Liver (tissue), 9 donors: ENCODE data around the gene CPNE9. TPM values are rescaled to one million over a fixed set of nuclear protein-coding genes. Genes with fewer than 3 reads are reported as not detected.

Experiments used
- DNase-seq: peaks from one replicate; pipeline ENCODE4 v3.0.0-alpha.2; 2017; ENCODE audit warnings: low spot score
- H3K27ac ChIP-seq, 2 donors: one replicate each; pipeline ENCODE4 v1.7.0; 2013; ENCODE audit warnings: inconsistent platforms in 2 of 2, low read length in 2 of 2, control low read depth in 1 of 2, low read depth in 1 of 2, mild to moderate bottlenecking in 1 of 2
- H3K27me3 ChIP-seq, 4 donors: one replicate each; pipeline versions ENCODE4 v1.6.1 to v1.7.0; 2013; ENCODE audit warnings: low read length in 3 of 4, inconsistent platforms in 1 of 4, mild to moderate bottlenecking in 1 of 4, moderate library complexity in 1 of 4; ENCODE audit not compliant: control insufficient read depth in 4 of 4, insufficient read depth in 4 of 4
- H3K36me3 ChIP-seq, 4 donors: one replicate each; pipeline versions ENCODE4 v1.6.1 to v1.7.0; 2013; ENCODE audit warnings: low read length in 3 of 4, mild to moderate bottlenecking in 3 of 4, low read depth in 1 of 4, moderate library complexity in 1 of 4; ENCODE audit not compliant: control insufficient read depth in 4 of 4, insufficient read depth in 3 of 4
- H3K4me1 ChIP-seq, 4 donors: one replicate each; pipeline versions ENCODE4 v1.6.1 to v1.7.0; 2013; ENCODE audit warnings: low read length in 3 of 4, mild to moderate bottlenecking in 3 of 4, moderate library complexity in 1 of 4; ENCODE audit not compliant: control insufficient read depth in 4 of 4, insufficient read depth in 4 of 4
- H3K4me3 ChIP-seq, 3 donors: one replicate each; pipeline versions ENCODE4 v1.6.1 to v1.7.0; 2013; ENCODE audit warnings: low read length in 3 of 3, control low read depth in 1 of 3, low read depth in 1 of 3, mild to moderate bottlenecking in 1 of 3
- H3K9ac ChIP-seq, 2 donors: one replicate each; pipeline ENCODE4 v1.7.0; 2013; ENCODE audit warnings: low read length in 2 of 2, mild to moderate bottlenecking in 2 of 2, moderate library complexity in 2 of 2, control low read depth in 1 of 2, low read depth in 1 of 2
- H3K9me3 ChIP-seq, 4 donors: one replicate each; pipeline versions ENCODE4 v1.6.1 to v1.7.0; 2013; ENCODE audit warnings: low read length in 3 of 4; ENCODE audit not compliant: control insufficient read depth in 4 of 4
- EGR1 ChIP-seq, 2 donors: IDR thresholded peaks; 2 replicates each; pipeline ENCODE4 v1.6.1; 2016 to 2018; ENCODE audit warnings: antibody characterized with exemption in 2 of 2, low read depth in 2 of 2
- FOXA1 ChIP-seq: IDR thresholded peaks from 2 replicates; pipeline ENCODE4 v1.6.1; 2016; ENCODE audit warnings: antibody characterized with exemption
- FOXA2 ChIP-seq: IDR thresholded peaks from 2 replicates; pipeline ENCODE4 v1.6.1; 2016; ENCODE audit warnings: antibody characterized with exemption
- GABPA ChIP-seq, 2 donors: IDR thresholded peaks in 1 of 2; conservative IDR thresholded peaks in 1 of 2; 2 replicates each; pipeline ENCODE4 v1.6.1; 2016; ENCODE audit warnings: antibody characterized with exemption in 2 of 2, mild to moderate bottlenecking in 1 of 2, moderate library complexity in 1 of 2
- HNF4A ChIP-seq, 2 donors: conservative IDR thresholded peaks; 2 replicates each; pipeline ENCODE4 v1.6.1; 2016; ENCODE audit warnings: antibody characterized with exemption in 2 of 2, mild to moderate bottlenecking in 2 of 2
- HNF4G ChIP-seq: IDR thresholded peaks from 2 replicates; pipeline ENCODE4 v1.6.1; 2016; ENCODE audit warnings: antibody characterized with exemption
- JUND ChIP-seq, 2 donors: IDR thresholded peaks; 2 replicates each; pipeline ENCODE4 v1.6.1; 2016; ENCODE audit warnings: antibody characterized with exemption in 2 of 2
- NR2F2 ChIP-seq: IDR thresholded peaks from 2 replicates; pipeline ENCODE4 v1.6.1; 2016; ENCODE audit warnings: antibody characterized with exemption
- RAD21 ChIP-seq, 2 donors: IDR thresholded peaks; 2 replicates each; pipeline ENCODE4 v1.6.1; 2016; ENCODE audit warnings: antibody characterized with exemption in 2 of 2, mild to moderate bottlenecking in 2 of 2
- RXRA ChIP-seq, 2 donors: IDR thresholded peaks; 2 replicates each; pipeline ENCODE4 v1.6.1; 2017 to 2018; ENCODE audit warnings: antibody characterized with exemption in 2 of 2, mild to moderate bottlenecking in 1 of 2
- SP1 ChIP-seq: IDR thresholded peaks from 2 replicates; pipeline ENCODE4 v1.6.1; 2018; ENCODE audit warnings: antibody characterized with exemption, mild to moderate bottlenecking
- TAF1 ChIP-seq: conservative IDR thresholded peaks from 2 replicates; pipeline ENCODE4 v1.6.1; 2016; ENCODE audit warnings: antibody characterized with exemption, mild to moderate bottlenecking
- YY1 ChIP-seq: IDR thresholded peaks from 2 replicates; pipeline ENCODE4 v1.6.1; 2016; ENCODE audit warnings: antibody characterized with exemption, mild to moderate bottlenecking
- WGBS: extraction: QIAGEN DNeasy Blood & Tissue Kit; methylation state at CpG from one replicate; pipeline ENCODE4 v1.1.7; 2013; 5-methylcytosine and 5-hydroxymethylcytosine counted together
- polyA plus RNA-seq, 2 donors: library from polyadenylated mRNA; stranded (reverse) in 1 of 2; unstranded in 1 of 2; fragments of 200-250 nt in 1 of 2; fragments of >200 nt in 1 of 2; fragmentation: Nextera tagmentation in 1 of 2; extraction: Ambion mirVana in 1 of 2; gene quantifications; one replicate each; pipeline versions ENCODE4 v1.2.1 to v1.2.3, GENCODE V29; 2013 to 2015
- total RNA-seq, 2 donors: library from RNA; depleted of rRNA; stranded (reverse); fragments of >200 nt; gene quantifications; one replicate each; pipeline ENCODE4 v1.2.3, GENCODE V29; 2014
- TF ChIP-seq, protein P1 (sequence below): IDR thresholded peaks from 2 replicates; pipeline ENCODE4 v1.6.1; 2016; ENCODE audit warnings: antibody characterized with exemption
- TF ChIP-seq, protein P2 (sequence below): IDR thresholded peaks from 2 replicates; pipeline ENCODE4 v1.6.1; 2016; ENCODE audit warnings: antibody characterized with exemption, mild to moderate bottlenecking
- TF ChIP-seq, protein P3 (sequence below): fragments of 150-350 bp; IDR thresholded peaks from 2 replicates; pipeline ENCODE4 v1.5.1; 2017; ENCODE audit warnings: improper control_type of control experiment, low read depth, low read length; ENCODE audit not compliant: missing input control
- TF ChIP-seq, protein P4 (sequence below): IDR thresholded peaks from 2 replicates; pipeline ENCODE4 v1.6.1; 2016; ENCODE audit warnings: antibody characterized with exemption
- donor health status: healthy.
- donor health status: healthy.
- donor health status: healthy.
- donor health status: healthy.
- donor health status: healthy.

The CPNE9 gene
- total and polyA plus RNA-seq, 4 donors, result not detected

DNA sequence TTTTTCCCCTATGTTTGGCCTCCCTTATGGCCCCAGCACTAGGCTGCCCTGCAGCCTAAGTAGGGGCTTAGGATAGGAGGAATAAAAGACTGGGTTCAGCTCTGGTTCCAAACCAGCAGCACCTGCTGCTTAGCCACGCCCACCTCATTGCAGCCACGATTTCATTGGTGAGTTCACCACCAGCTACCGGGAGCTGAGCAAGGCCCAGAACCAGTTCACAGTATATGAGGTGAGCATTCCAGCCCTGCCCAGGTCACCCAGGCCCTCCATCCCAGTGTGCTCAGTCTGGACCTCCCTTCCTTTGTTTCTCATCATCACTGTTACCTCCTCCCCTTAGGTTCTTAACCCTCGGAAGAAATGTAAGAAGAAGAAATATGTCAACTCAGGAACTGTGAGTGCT lies 11.5 kb downstream of the CPNE9 start:
- Histone ChIP-seq H3K4me1 (no peaks in the 10 kb centered on the region), H3K9ac (no peak overlapping the region), H3K4me3 (no peak overlapping the region), H3K27me3 (no peaks in the 10 kb centered on the region), H3K36me3 (no peaks in the 10 kb centered on the region), H3K27ac (no peak overlapping the region), H3K9me3 (no peaks in the 10 kb centered on the region)
- 30% methylated on average over 4 of the region's 4 CpGs for WGBS
- TF ChIP-seq TAF1 (no peak), GABPA (IDR thresholded peaks at IDR 0.05 in 1 of 2, conservative IDR thresholded peaks at IDR 0.05 in 1 of 2) (no peak), FOXA2 (no peak), NR2F2 (no peak), YY1 (no peak), SP1 (no peak), FOXA1 (no peak), EGR1 (IDR thresholded peaks at IDR 0.05; ENCODE audit: low read depth in 2 of 2) (no peak), RAD21 (IDR thresholded peaks at IDR 0.05) (no peak), JUND (IDR thresholded peaks at IDR 0.05) (no peak), HNF4A (conservative IDR thresholded peaks at IDR 0.05) (no peak), RXRA (IDR thresholded peaks at IDR 0.05) (no peak), HNF4G (no peak)
- TF ChIP-seq, protein P1, sequence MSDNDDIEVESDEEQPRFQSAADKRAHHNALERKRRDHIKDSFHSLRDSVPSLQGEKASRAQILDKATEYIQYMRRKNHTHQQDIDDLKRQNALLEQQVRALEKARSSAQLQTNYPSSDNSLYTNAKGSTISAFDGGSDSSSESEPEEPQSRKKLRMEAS, result no peak
- TF ChIP-seq, protein P2, sequence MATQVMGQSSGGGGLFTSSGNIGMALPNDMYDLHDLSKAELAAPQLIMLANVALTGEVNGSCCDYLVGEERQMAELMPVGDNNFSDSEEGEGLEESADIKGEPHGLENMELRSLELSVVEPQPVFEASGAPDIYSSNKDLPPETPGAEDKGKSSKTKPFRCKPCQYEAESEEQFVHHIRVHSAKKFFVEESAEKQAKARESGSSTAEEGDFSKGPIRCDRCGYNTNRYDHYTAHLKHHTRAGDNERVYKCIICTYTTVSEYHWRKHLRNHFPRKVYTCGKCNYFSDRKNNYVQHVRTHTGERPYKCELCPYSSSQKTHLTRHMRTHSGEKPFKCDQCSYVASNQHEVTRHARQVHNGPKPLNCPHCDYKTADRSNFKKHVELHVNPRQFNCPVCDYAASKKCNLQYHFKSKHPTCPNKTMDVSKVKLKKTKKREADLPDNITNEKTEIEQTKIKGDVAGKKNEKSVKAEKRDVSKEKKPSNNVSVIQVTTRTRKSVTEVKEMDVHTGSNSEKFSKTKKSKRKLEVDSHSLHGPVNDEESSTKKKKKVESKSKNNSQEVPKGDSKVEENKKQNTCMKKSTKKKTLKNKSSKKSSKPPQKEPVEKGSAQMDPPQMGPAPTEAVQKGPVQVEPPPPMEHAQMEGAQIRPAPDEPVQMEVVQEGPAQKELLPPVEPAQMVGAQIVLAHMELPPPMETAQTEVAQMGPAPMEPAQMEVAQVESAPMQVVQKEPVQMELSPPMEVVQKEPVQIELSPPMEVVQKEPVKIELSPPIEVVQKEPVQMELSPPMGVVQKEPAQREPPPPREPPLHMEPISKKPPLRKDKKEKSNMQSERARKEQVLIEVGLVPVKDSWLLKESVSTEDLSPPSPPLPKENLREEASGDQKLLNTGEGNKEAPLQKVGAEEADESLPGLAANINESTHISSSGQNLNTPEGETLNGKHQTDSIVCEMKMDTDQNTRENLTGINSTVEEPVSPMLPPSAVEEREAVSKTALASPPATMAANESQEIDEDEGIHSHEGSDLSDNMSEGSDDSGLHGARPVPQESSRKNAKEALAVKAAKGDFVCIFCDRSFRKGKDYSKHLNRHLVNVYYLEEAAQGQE, result no peak
- DNase-seq, result no peak

DNA sequence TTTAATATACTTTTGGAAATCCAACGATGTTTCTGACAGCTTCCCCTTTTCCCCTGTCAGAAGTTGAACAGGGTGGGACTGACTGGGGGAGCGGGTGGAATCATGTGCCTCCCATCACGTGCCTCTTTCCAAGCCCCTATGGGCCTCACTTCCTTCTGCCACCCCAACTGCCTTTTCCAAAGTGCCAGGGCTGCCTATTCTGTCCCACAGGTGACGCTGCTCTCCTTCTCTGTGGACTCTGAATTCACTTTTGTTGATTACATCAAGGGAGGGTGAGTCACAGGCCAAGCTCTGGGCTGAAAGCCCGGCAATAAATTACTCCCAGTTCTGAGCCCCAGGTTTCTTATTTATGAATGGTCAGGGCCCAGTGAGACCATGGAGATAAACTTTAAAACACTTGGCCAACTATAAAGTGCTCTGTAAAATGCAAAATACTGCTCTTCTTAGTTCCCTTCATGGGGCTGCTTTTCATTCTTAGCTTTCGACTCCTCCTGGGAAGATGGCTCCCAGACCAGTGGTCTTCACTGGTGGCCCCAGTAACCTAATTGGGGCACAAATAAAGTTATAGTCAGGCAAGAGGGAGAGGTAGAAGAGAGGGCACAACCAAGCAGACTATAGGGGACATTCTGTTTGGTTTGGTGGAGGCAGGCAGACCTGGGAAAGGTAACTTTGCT lies 12.3 kb downstream of the CPNE9 start:
- H3K4me3 ChIP-seq, result no peak overlapping the region
- no peak overlapping the region for H3K27ac ChIP-seq
- no peak overlapping the region for H3K9ac ChIP-seq
- 55% methylated on average over 6 of the region's 6 CpGs for WGBS
- H3K4me1 ChIP-seq, result no peaks in the 10 kb centered on the region
- TF ChIP-seq JUND (IDR thresholded peaks at IDR 0.05) (peak; percentile 75 to 82), RAD21 (IDR thresholded peaks at IDR 0.05) (peak; percentile 76 to 79), HNF4G (no peak), NR2F2 (no peak), HNF4A (conservative IDR thresholded peaks at IDR 0.05) (no peak), RXRA (IDR thresholded peaks at IDR 0.05) (no peak)
- TF ChIP-seq, protein P2, result no peak
- TF ChIP-seq, protein P3, sequence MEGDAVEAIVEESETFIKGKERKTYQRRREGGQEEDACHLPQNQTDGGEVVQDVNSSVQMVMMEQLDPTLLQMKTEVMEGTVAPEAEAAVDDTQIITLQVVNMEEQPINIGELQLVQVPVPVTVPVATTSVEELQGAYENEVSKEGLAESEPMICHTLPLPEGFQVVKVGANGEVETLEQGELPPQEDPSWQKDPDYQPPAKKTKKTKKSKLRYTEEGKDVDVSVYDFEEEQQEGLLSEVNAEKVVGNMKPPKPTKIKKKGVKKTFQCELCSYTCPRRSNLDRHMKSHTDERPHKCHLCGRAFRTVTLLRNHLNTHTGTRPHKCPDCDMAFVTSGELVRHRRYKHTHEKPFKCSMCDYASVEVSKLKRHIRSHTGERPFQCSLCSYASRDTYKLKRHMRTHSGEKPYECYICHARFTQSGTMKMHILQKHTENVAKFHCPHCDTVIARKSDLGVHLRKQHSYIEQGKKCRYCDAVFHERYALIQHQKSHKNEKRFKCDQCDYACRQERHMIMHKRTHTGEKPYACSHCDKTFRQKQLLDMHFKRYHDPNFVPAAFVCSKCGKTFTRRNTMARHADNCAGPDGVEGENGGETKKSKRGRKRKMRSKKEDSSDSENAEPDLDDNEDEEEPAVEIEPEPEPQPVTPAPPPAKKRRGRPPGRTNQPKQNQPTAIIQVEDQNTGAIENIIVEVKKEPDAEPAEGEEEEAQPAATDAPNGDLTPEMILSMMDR, result peak; percentile 48
- TF ChIP-seq, protein P4, sequence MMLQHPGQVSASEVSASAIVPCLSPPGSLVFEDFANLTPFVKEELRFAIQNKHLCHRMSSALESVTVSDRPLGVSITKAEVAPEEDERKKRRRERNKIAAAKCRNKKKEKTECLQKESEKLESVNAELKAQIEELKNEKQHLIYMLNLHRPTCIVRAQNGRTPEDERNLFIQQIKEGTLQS, result no peak
- TF ChIP-seq, protein P1, result no peak
- no peaks in the 10 kb centered on the region for H3K9me3 ChIP-seq
- no peaks in the 10 kb centered on the region for H3K36me3 ChIP-seq
- no peak for DNase-seq
- H3K27me3 ChIP-seq, result no peaks in the 10 kb centered on the region
